Ascending aorta (tissue), 2 donors: ENCODE results near the gene TOR1AIP2. TPM values are rescaled to one million over a fixed set of nuclear protein-coding genes. Genes with fewer than 3 reads are reported as not detected.
A peak's percentile ranks its signal among the peaks of the same experiment; 100 is the strongest.

Experiments used
- DNase-seq, 2 donors: peaks; one replicate each; pipeline ENCODE4 v3.0.0-alpha.2; 2019; ENCODE audit warnings: low spot score in 2 of 2
- H3K27ac ChIP-seq, 2 donors: fragments of 200-600 bp; sonication (generic); one replicate each; pipeline ENCODE4 v1.5.1; 2016 to 2017; ENCODE audit warnings: mild to moderate bottlenecking in 1 of 2
- H3K27me3 ChIP-seq: fragments of 200-600 bp; sonication (generic); one replicate; pipeline ENCODE4 v1.5.1; 2017
- H3K36me3 ChIP-seq, 2 donors: fragments of 200-600 bp; sonication (generic); one replicate each; pipeline ENCODE4 v1.5.1; 2016
- H3K4me1 ChIP-seq, 2 donors: fragments of 200-600 bp; sonication (generic); one replicate each; pipeline ENCODE4 v1.5.1; 2016 to 2017; ENCODE audit warnings: mild to moderate bottlenecking in 1 of 2
- H3K4me3 ChIP-seq, 2 donors: fragments of 200-600 bp; sonication (generic); one replicate each; pipeline ENCODE4 v1.5.1; 2016 to 2017; ENCODE audit warnings: mild to moderate bottlenecking in 1 of 2
- H3K9me3 ChIP-seq, 2 donors: fragments of 200-600 bp; sonication (generic); one replicate each; pipeline ENCODE4 v1.5.1; 2016
- intact Hi-C: fragments of 100-400 bp; cut with DNase I; formaldehyde crosslinking; loops from one replicate; pipeline ENCODE4 v1.15.1; 2023
- total RNA-seq: library from RNA; depleted of rRNA; stranded (reverse); fragments of >200 nt; gene quantifications from one replicate; pipeline ENCODE4 v1.1.0, GENCODE V29; 2016
- TF ChIP-seq, protein P1 (sequence below), 3 experiments: fragments of 200-600 bp in 2 of 3; fragments of 450-650 bp in 1 of 3; sonication (generic) in 2 of 3; IDR thresholded peaks; one replicate each; pipeline ENCODE4 v1.5.1; 2016 to 2019; ENCODE audit warnings: antibody characterized with exemption in 3 of 3, mild to moderate bottlenecking in 1 of 3, moderate library complexity in 1 of 3

TOR1AIP2 gene
- total RNA-seq, 1 donor from 2014 or later, result 12.2 TPM

DNA sequence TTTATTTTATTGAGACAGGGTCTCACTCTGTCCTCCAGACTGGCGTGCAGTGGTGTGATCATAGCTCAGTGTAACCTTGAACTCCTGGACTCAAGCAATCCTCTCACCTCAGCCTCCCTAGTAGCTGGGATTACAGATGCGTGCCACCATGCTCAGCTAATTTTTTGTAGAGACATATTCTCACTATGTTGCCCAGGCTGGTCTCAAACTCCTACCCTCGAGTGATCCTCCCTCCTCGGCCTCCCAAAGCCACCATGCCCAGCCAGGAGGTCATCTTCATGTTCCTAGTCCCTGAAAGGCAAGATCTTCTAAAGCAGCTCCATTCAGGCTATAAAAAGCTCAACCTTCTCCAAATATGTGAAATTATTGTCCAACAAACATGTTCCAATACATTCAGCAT, 53.9 kb downstream of the TOR1AIP2 start:
- TF ChIP-seq, protein P1, sequence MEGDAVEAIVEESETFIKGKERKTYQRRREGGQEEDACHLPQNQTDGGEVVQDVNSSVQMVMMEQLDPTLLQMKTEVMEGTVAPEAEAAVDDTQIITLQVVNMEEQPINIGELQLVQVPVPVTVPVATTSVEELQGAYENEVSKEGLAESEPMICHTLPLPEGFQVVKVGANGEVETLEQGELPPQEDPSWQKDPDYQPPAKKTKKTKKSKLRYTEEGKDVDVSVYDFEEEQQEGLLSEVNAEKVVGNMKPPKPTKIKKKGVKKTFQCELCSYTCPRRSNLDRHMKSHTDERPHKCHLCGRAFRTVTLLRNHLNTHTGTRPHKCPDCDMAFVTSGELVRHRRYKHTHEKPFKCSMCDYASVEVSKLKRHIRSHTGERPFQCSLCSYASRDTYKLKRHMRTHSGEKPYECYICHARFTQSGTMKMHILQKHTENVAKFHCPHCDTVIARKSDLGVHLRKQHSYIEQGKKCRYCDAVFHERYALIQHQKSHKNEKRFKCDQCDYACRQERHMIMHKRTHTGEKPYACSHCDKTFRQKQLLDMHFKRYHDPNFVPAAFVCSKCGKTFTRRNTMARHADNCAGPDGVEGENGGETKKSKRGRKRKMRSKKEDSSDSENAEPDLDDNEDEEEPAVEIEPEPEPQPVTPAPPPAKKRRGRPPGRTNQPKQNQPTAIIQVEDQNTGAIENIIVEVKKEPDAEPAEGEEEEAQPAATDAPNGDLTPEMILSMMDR (IDR thresholded peaks at IDR 0.05), result no peak
- no peak overlapping the region for H3K27ac ChIP-seq
- no peaks in the 10 kb centered on the region for H3K36me3 ChIP-seq
- no peaks in the 10 kb centered on the region for H3K4me1 ChIP-seq
- H3K4me3 ChIP-seq, result no peak overlapping the region
- intact Hi-C loops, result no loop called here
- peak in 1 of 2 donors; percentile 50 for DNase-seq
- no peaks in the 10 kb centered on the region for H3K27me3 ChIP-seq
- no peaks in the 10 kb centered on the region for H3K9me3 ChIP-seq

DNA sequence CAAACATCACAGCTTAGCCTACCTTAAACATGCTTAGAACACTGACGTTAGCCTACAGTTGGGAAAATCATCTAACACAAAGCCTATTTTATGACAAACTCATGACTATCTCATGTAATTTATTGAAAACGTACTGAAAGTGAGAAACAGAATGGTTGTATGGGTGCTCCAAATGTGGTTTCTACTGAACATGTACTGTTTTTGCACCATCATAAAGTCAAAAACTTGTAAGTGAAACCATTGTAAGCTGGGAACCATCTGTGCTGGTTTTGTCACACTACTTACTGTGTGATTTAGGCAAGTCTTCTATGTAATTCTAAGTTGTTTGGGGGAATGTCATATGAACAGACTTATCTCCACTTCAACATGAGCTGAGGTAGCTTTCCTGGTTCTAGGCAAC, 55.5 kb downstream of the TOR1AIP2 start:
- H3K27ac ChIP-seq, result no peak overlapping the region
- TF ChIP-seq, protein P1 (IDR thresholded peaks at IDR 0.05), result no peak
- no peak overlapping the region for H3K4me3 ChIP-seq
- H3K9me3 ChIP-seq, result no peaks in the 10 kb centered on the region
- no peak for DNase-seq
- intact Hi-C loops, result no loop called here
- no peaks in the 10 kb centered on the region for H3K36me3 ChIP-seq
- no peaks in the 10 kb centered on the region for H3K4me1 ChIP-seq
- no peaks in the 10 kb centered on the region for H3K27me3 ChIP-seq

DNA sequence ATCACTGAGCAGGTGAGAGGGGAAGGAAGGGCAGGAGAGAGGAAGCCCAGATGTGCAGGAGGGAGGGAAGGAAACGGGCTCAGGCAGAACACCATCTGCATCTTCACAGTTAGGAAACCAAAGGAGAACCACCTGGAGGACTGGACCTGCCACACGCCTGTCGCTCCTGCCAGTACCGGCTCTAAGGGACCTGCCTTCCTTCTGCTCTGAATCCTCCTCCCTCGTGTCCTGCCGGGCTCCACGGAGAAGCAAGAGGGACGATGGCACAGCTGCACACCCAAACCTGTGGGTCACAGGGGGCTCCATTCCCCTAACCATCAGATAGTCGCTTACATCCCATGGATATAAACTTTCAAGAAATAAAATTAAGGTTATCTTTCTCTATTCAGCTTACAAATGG, 56.1 kb downstream of the TOR1AIP2 start:
- H3K27ac ChIP-seq, result no peak overlapping the region
- no peaks in the 10 kb centered on the region for H3K4me1 ChIP-seq
- H3K4me3 ChIP-seq, result no peak overlapping the region
- DNase-seq, result peak in 1 of 2 donors; percentile 28
- intact Hi-C loops, result no loop called here
- no peaks in the 10 kb centered on the region for H3K36me3 ChIP-seq
- TF ChIP-seq, protein P1 (IDR thresholded peaks at IDR 0.05), result no peak
- H3K9me3 ChIP-seq, result no peaks in the 10 kb centered on the region
- H3K27me3 ChIP-seq, result no peaks in the 10 kb centered on the region

DNA sequence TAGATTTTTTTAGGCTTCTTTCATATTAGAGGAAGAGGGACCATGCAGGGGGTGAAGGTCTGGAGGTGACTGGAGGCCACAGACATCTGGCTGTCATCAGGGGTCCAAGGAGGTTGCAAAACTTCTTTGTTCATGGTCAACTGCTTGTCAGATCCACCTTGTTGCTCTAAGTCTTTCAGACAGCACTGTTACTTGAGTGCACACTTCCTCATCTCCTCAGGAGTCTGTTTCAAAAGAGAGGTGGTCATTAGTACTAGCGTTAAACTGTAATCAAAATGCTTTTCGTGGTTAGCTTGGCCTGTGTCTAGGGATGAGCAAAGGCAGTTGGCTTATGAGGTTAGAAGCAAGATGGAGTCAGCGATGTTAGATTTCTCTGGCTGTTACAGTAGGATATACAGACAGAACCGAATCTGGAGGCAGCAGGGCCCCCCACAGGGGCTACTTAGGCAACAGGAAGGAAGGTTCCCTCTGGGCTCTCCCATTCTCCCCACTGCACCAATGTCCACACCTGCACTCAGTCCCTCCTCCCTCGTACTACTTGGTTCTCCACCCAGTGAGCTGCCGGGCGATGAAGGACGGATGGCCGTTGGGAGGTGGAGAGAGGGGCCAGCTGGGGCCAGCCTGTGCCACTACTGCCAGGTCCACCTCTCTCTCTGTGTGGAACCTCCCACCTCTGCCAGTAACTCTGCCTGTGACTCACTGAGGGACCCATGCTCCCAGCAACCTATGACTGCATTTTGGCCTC, 57.2 kb downstream of the TOR1AIP2 start:
- intact Hi-C loops, result no loop called here
- peak in 1 of 2 donors; percentile 31 for DNase-seq
- H3K9me3 ChIP-seq, result no peaks in the 10 kb centered on the region
- no peak overlapping the region for H3K4me3 ChIP-seq
- peaks cover 2 to 4% of the 10 kb centered on the region in 2 donors for H3K4me1 ChIP-seq
- no peaks in the 10 kb centered on the region for H3K36me3 ChIP-seq
- no peak overlapping the region for H3K27ac ChIP-seq
- TF ChIP-seq, protein P1 (IDR thresholded peaks at IDR 0.05), result no peak
- no peaks in the 10 kb centered on the region for H3K27me3 ChIP-seq

DNA sequence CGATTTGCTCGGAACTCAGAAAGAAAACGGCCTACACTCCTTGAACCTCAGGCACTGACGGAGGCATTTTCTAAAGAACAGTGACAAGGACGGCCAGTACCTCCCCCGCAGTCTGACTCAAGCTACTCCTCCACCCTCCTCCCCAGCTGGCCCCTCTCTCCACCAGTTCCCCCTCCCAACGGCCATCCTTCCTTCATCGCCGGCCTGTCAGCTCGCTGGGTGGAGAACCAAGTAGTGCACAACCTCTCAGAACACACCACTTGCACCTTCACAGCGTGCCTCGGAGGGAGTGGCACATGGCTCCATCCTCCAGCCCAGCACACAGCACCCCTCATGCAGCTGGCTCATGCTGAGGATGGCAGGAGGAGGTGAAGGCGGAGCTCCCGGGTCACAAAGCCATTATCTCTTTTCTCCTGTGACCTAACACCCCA, 58.8 kb downstream of the TOR1AIP2 start:
- Histone ChIP-seq H3K4me1 (peaks cover 3 to 10% of the 10 kb centered on the region in 2 donors), H3K27me3 (no peaks in the 10 kb centered on the region), H3K9me3 (no peaks in the 10 kb centered on the region), H3K27ac (no peak overlapping the region), H3K36me3 (no peaks in the 10 kb centered on the region), H3K4me3 (no peak overlapping the region)
- DNase-seq, result peak in 1 of 2 donors; percentile 28
- TF ChIP-seq, protein P1 (IDR thresholded peaks at IDR 0.05), result no peak
- intact Hi-C loops, result no loop called here
